GM21447 (cell line): ENCODE results near the gene KBTBD4.
"Not testable (repeated sequence)": the region's sequence is repeated elsewhere in the genome, so short reads cannot be mapped to it uniquely, and the experiment has no call there.

Experiments
- ATAC-seq: cut with Tn5 transposase; IDR thresholded peaks from one replicate; pipeline ENCODE4 v1.9.1; 2021; ENCODE audit not compliant: unreplicated experiment

Gene KBTBD4

DNA sequence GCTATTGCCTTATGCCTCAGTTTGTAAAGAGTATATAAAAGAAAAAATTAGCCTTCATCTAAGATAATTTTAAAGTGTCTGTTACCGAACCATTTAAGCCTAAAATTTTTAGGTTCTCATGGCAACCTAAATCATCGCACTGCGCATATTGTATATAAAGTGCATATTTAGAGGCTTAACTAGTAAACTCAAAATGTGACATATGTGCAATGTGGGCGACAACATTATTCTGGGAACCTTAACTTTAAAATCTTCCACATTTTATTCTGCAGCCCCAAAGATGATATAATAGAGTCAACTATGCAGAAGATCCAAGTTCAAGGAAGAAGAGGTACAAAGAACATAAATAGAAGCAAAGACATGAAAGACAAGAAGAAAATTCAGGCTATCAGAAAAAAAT, 48.8 kb downstream of the KBTBD4 start:
- no peak for ATAC-seq

DNA sequence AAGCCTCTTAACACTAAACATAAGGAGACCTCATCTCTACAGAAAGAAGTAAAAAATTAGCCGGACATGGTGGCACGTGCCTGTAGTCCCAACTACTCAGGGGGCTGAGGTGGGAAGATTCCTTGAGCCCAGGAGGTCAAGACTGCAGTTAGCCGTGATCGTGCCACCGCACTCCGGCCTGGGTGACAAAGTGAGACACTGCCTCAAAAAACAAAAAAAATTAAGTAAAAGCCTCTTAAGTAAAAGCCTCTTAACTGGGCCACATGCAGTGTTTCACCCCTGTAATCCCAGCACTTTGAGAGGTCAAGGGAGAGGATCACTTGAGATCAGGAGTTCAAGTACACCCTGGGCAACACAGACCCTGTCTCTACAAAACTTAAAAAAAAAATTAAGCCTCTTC, 51.6 kb downstream of the KBTBD4 start:
- no peak for ATAC-seq

DNA sequence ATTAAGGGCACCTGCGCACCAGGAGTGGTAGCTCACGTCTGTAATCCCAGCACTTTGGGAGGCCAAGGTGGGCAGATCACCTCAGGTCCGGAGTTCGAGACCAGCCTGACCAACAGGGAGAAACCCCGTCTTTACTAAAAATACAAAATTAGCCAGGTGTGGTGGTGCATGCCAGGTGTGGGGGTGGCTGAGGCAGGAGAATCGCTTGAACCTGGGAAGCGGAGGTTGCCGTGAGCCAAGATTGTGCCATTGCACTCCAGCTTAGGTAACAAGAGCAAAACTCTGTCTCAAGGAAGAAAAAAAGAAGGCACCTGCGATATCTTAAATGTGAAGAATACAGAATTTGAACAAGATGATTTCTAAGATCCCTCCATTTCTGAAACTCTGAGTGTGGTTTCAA, 52.7 kb downstream of the KBTBD4 start:
- ATAC-seq, result not testable (repeated sequence)

DNA sequence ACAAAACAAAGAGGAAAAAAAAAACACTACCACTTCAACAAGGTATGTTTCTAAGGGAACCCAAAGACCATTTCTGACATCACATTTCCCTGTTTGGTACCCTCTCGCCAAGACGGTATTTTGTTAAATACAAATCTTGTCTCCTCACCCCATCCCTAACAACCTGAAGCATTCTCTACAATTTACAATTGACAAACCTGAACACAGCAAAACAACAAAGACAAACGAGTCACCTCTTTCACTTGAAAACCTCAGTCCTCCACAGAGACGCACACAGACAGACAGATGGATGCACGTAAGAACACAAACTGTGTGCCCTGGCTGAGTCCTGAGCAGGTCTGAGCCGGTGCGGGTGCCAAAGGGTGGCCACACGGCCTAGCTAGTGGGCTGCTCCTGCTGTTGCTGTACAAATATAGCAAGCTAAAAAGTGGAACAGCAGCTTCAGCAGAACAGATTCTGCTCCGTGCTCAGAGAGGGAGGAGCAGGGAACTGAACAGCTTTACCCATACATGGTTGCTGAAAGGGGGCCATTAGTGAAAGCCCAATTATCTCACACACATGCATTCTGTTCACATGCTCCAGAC, 54.4 kb downstream of the KBTBD4 start:
- ATAC-seq, result no peak

- peak; percentile 73 for ATAC-seq
These were observed 55.1 kb downstream of the KBTBD4 start for GRCh38 chr11:47523490-47524225.
